Breast epithelium (tissue), 3 donors: ENCODE data around the gene LIMS1.
"Not testable (repeated sequence)": the region's sequence is repeated elsewhere in the genome, so short reads cannot be mapped to it uniquely, and the experiment has no call there.

ENCODE experiments used
- CTCF ChIP-seq, 3 donors: fragments of 450-650 bp; IDR thresholded peaks; one replicate each; pipeline ENCODE4 v1.5.1; 2016 to 2017; ENCODE audit warnings: antibody characterized with exemption in 3 of 3, mild to moderate bottlenecking in 3 of 3, moderate library complexity in 3 of 3
- POLR2A ChIP-seq: fragments of 450-650 bp; IDR thresholded peaks from one replicate; pipeline ENCODE4 v1.6.1; 2016; ENCODE audit warnings: antibody characterized with exemption, mild to moderate bottlenecking, moderate library complexity
- POLR2AphosphoS5 ChIP-seq, 3 donors: sonication (generic); formaldehyde crosslinking; IDR thresholded peaks; one replicate each; pipeline ENCODE4 v1.6.1; 2017; ENCODE audit warnings: antibody characterized with exemption in 3 of 3

DNA sequence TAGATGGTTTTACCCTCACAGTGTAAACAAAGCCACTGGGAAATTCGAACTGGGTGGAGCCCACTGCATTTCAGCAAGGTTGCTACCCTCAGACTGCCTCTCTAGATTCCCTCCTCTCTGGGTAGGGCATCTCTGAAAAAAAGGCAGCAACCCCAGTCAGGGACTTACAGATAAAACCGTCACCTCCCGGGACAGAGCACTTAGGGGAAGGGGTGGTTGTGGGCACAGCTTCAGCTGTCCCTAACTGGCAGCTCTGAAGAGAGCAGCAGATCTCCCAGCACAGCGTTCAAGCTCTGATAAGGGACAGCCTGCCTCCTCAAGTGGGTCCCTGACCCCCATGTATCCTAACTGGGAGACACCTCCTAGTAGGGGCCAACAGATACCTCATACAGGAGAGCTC is 109.6 kb downstream of the LIMS1 start:
- TF ChIP-seq CTCF (IDR thresholded peaks at IDR 0.05); POLR2AphosphoS5 (IDR thresholded peaks at IDR 0.05); POLR2A: not testable (repeated sequence)
